Chondrocyte (in vitro differentiated cells): ENCODE measurements around the gene IQCK. TPM values are rescaled to one million over a fixed set of nuclear protein-coding genes. Genes with fewer than 3 reads are reported as not detected.

Experiments used
- DNase-seq: peaks from one replicate; pipeline ENCODE4 v3.0.0; 2021; ENCODE audit warnings: mixed read lengths, low spot score
- H3K27ac Mint-ChIP-seq: one replicate; pipeline ENCODE4 v1.8.0; 2021; ENCODE audit warnings: mild to moderate bottlenecking, moderate library complexity, mixed read lengths; ENCODE audit not compliant: unreplicated experiment
- H3K27me3 Mint-ChIP-seq: 2 replicates; pipeline ENCODE4 v1.8.0; 2021; ENCODE audit warnings: low read depth, mixed read lengths
- H3K36me3 Mint-ChIP-seq: 2 replicates; pipeline ENCODE4 v1.8.0; 2021; ENCODE audit warnings: low read depth, mixed read lengths
- H3K4me1 Mint-ChIP-seq: 2 replicates; pipeline ENCODE4 v1.8.0; 2021; ENCODE audit warnings: low read depth, mild to moderate bottlenecking, mixed read lengths
- H3K4me3 Mint-ChIP-seq: one replicate; pipeline ENCODE4 v1.8.0; 2021; ENCODE audit warnings: mild to moderate bottlenecking, moderate library complexity, mixed read lengths; ENCODE audit not compliant: unreplicated experiment
- H3K9me3 Mint-ChIP-seq: 2 replicates; pipeline ENCODE4 v1.8.0; 2021; ENCODE audit warnings: low read depth, mixed read lengths
- CTCF ChIP-seq: fragments of 200-600 bp; sonication (generic); IDR thresholded peaks from 2 replicates; pipeline ENCODE4 v1.5.0; 2021; ENCODE audit warnings: antibody characterized with exemption, mild to moderate bottlenecking, moderate library complexity
- total RNA-seq: library from RNA; stranded (reverse); gene quantifications from 3 replicates; pipeline ENCODE4 v1.2.1, GENCODE V29; 2021

The IQCK gene
- total RNA-seq, 1 donor from 2014 or later = 3.8 TPM

- Mint-ChIP-seq H3K36me3 (no peaks in the 10 kb centered on the region), H3K4me3 (no peak overlapping the region), H3K27me3 (no peaks in the 10 kb centered on the region), H3K4me1 (peaks cover 11% of the 10 kb centered on the region), H3K27ac (no peak overlapping the region), H3K9me3 (no peaks in the 10 kb centered on the region)
- peak; percentile 26 for DNase-seq
- TF ChIP-seq CTCF = no peak
Measured at GRCh38 chr16:19858340-19859018, 140.4 kb downstream of the IQCK start.

- Mint-ChIP-seq H3K4me1 (peaks cover 11% of the 10 kb centered on the region), H3K36me3 (no peaks in the 10 kb centered on the region), H3K27me3 (no peaks in the 10 kb centered on the region), H3K9me3 (no peaks in the 10 kb centered on the region), H3K27ac (no peak overlapping the region), H3K4me3 (no peak overlapping the region)
- no peak for TF ChIP-seq CTCF
- DNase-seq = no peak
Measured at GRCh38 chr16:19859166-19859565, 141.1 kb downstream of the IQCK start.

- Mint-ChIP-seq H3K9me3 (no peaks in the 10 kb centered on the region), H3K27ac (no peak overlapping the region), H3K36me3 (no peaks in the 10 kb centered on the region), H3K4me3 (no peak overlapping the region), H3K27me3 (no peaks in the 10 kb centered on the region), H3K4me1 (peaks cover 11% of the 10 kb centered on the region)
- DNase-seq = no peak
- TF ChIP-seq CTCF = no peak
Measured at GRCh38 chr16:19859603-19860002, 141.5 kb downstream of the IQCK start.

- H3K4me3 Mint-ChIP-seq = no peak overlapping the region
- H3K4me1 Mint-ChIP-seq = peaks cover 11% of the 10 kb centered on the region
Measured at GRCh38 chr16:19860166-19861041, 142.3 kb downstream of the IQCK start.

More at GRCh38 chr16:19860166-19861041, 142.3 kb downstream of the IQCK start:
- Mint-ChIP-seq H3K27ac (peak overlapping the region; percentile 42), H3K27me3 (no peaks in the 10 kb centered on the region), H3K36me3 (no peaks in the 10 kb centered on the region), H3K9me3 (no peaks in the 10 kb centered on the region)
- TF ChIP-seq CTCF = no peak
- no peak for DNase-seq
